HEK293 (cell line): ENCODE data around the gene CPD.

ENCODE experiments used
- KLF7 ChIP-seq: fragments of 450-650 bp; formaldehyde crosslinking; IDR thresholded peaks from 2 replicates; pipeline ENCODE4 v1.5.1; 2016; ENCODE audit warnings: missing biosample characterization, missing genetic modification characterization, borderline replicate concordance
- MYNN ChIP-seq: fragments of 450-650 bp; formaldehyde crosslinking; IDR thresholded peaks from 2 replicates; pipeline ENCODE4 v1.5.1; 2016; ENCODE audit warnings: missing biosample characterization, missing genetic modification characterization, borderline replicate concordance
- PRDM1 ChIP-seq: fragments of 450-650 bp; formaldehyde crosslinking; IDR thresholded peaks from 2 replicates; pipeline ENCODE4; 2016; ENCODE audit warnings: missing biosample characterization, missing genetic modification characterization
- RBAK ChIP-seq: fragments of 450-650 bp; formaldehyde crosslinking; IDR thresholded peaks from 2 replicates; pipeline ENCODE4 v1.5.1; 2016; ENCODE audit warnings: missing biosample characterization, missing genetic modification characterization
- SCRT1 ChIP-seq: fragments of 450-650 bp; formaldehyde crosslinking; IDR thresholded peaks from 2 replicates; pipeline ENCODE4 v1.5.1; 2016; ENCODE audit warnings: missing biosample characterization, missing genetic modification characterization, borderline replicate concordance
- SP3 ChIP-seq: fragments of 450-650 bp; formaldehyde crosslinking; IDR thresholded peaks from 2 replicates; pipeline ENCODE4 v1.5.1; 2016; ENCODE audit warnings: missing biosample characterization, missing genetic modification characterization
- ZBTB8A ChIP-seq: fragments of 450-650 bp; formaldehyde crosslinking; IDR thresholded peaks from 2 replicates; pipeline ENCODE4 v1.5.1; 2016; ENCODE audit warnings: missing biosample characterization, missing genetic modification characterization
- ZNF10 ChIP-seq: fragments of 450-650 bp; formaldehyde crosslinking; IDR thresholded peaks from 2 replicates; pipeline ENCODE4 v1.5.1; 2017; ENCODE audit warnings: missing biosample characterization, missing genetic modification characterization
- ZNF138 ChIP-seq: fragments of 450-650 bp; formaldehyde crosslinking; IDR thresholded peaks from 2 replicates; pipeline ENCODE4 v1.5.1; 2016; ENCODE audit warnings: missing biosample characterization, missing genetic modification characterization, borderline replicate concordance
- ZNF239 ChIP-seq: fragments of 450-650 bp; formaldehyde crosslinking; IDR thresholded peaks from 2 replicates; pipeline ENCODE4 v1.5.1; 2016; ENCODE audit warnings: missing biosample characterization, missing genetic modification characterization
- ZNF292 ChIP-seq: fragments of 450-650 bp; formaldehyde crosslinking; IDR thresholded peaks from 2 replicates; pipeline ENCODE4 v1.5.1; 2016; ENCODE audit warnings: low read depth, missing biosample characterization, missing genetic modification characterization, borderline replicate concordance
- ZNF423 ChIP-seq: fragments of 450-650 bp; formaldehyde crosslinking; IDR thresholded peaks from 2 replicates; pipeline ENCODE4 v1.5.1; 2016; ENCODE audit warnings: missing biosample characterization, missing genetic modification characterization
- ZNF501 ChIP-seq: fragments of 450-650 bp; formaldehyde crosslinking; IDR thresholded peaks from 2 replicates; pipeline ENCODE4 v1.5.1; 2016; ENCODE audit warnings: missing biosample characterization, missing genetic modification characterization
- ZNF548 ChIP-seq: fragments of 450-650 bp; formaldehyde crosslinking; IDR thresholded peaks from 2 replicates; pipeline ENCODE4 v1.5.1; 2016; ENCODE audit warnings: missing biosample characterization, missing genetic modification characterization
- ZNF560 ChIP-seq: fragments of 450-650 bp; formaldehyde crosslinking; IDR thresholded peaks from 2 replicates; pipeline ENCODE4 v1.5.1; 2017; ENCODE audit warnings: missing biosample characterization, missing genetic modification characterization, borderline replicate concordance
- ZNF585B ChIP-seq: fragments of 450-650 bp; formaldehyde crosslinking; IDR thresholded peaks from 2 replicates; pipeline ENCODE4 v1.5.1; 2016; ENCODE audit warnings: missing biosample characterization, missing genetic modification characterization
- ZNF624 ChIP-seq: fragments of 450-650 bp; formaldehyde crosslinking; IDR thresholded peaks from 2 replicates; pipeline ENCODE4 v1.5.1; 2017; ENCODE audit warnings: missing biosample characterization, missing genetic modification characterization
- ZNF76 ChIP-seq: fragments of 450-650 bp; formaldehyde crosslinking; IDR thresholded peaks from 2 replicates; pipeline ENCODE4; 2016; ENCODE audit warnings: low read depth, missing biosample characterization, missing genetic modification characterization, borderline replicate concordance
- ZNF777 ChIP-seq: fragments of 450-650 bp; formaldehyde crosslinking; IDR thresholded peaks from 2 replicates; pipeline ENCODE4 v1.5.1; 2017; ENCODE audit warnings: missing biosample characterization, missing genetic modification characterization, borderline replicate concordance
- ZNF830 ChIP-seq: fragments of 450-650 bp; IDR thresholded peaks from 2 replicates; pipeline ENCODE4 v1.5.0; 2018; ENCODE audit warnings: missing biosample characterization, missing genetic modification characterization, low read depth, mild to moderate bottlenecking, moderate library complexity
- ZNF837 ChIP-seq: fragments of 450-650 bp; formaldehyde crosslinking; IDR thresholded peaks from 2 replicates; pipeline ENCODE4 v1.5.1; 2016; ENCODE audit warnings: missing biosample characterization, missing genetic modification characterization
- ZSCAN16 ChIP-seq: fragments of 450-650 bp; formaldehyde crosslinking; IDR thresholded peaks from 2 replicates; pipeline ENCODE4 v1.5.1; 2016; ENCODE audit warnings: missing biosample characterization, missing genetic modification characterization
- TF ChIP-seq, protein P1 (sequence below): fragments of 450-650 bp; formaldehyde crosslinking; IDR thresholded peaks from 2 replicates; pipeline ENCODE4 v1.5.1; 2017; ENCODE audit warnings: missing biosample characterization, missing genetic modification characterization
- TF ChIP-seq, protein P2 (sequence below): fragments of 450-650 bp; IDR thresholded peaks from 2 replicates; pipeline ENCODE4 v1.5.1; 2018; ENCODE audit warnings: missing biosample characterization, mild to moderate bottlenecking, missing genetic modification characterization
- TF ChIP-seq, protein P3 (sequence below): fragments of 450-650 bp; formaldehyde crosslinking; IDR thresholded peaks from 2 replicates; pipeline ENCODE4 v1.5.1; 2017; ENCODE audit warnings: missing biosample characterization, missing genetic modification characterization
- TF ChIP-seq, protein P4 (sequence below): fragments of 450-650 bp; formaldehyde crosslinking; IDR thresholded peaks from 2 replicates; pipeline ENCODE4 v1.5.1; 2016; ENCODE audit warnings: missing biosample characterization, missing genetic modification characterization
- TF ChIP-seq, protein P5 (sequence below): fragments of 450-650 bp; formaldehyde crosslinking; IDR thresholded peaks from 2 replicates; pipeline ENCODE4 v1.5.0; 2017; ENCODE audit warnings: missing biosample characterization, missing genetic modification characterization, borderline replicate concordance
- TF ChIP-seq, protein P6 (sequence below): IDR thresholded peaks from 2 replicates; pipeline ENCODE4 v1.6.1; 2011; ENCODE audit warnings: mild to moderate bottlenecking, low read depth, low read length, borderline replicate concordance

The CPD gene

DNA sequence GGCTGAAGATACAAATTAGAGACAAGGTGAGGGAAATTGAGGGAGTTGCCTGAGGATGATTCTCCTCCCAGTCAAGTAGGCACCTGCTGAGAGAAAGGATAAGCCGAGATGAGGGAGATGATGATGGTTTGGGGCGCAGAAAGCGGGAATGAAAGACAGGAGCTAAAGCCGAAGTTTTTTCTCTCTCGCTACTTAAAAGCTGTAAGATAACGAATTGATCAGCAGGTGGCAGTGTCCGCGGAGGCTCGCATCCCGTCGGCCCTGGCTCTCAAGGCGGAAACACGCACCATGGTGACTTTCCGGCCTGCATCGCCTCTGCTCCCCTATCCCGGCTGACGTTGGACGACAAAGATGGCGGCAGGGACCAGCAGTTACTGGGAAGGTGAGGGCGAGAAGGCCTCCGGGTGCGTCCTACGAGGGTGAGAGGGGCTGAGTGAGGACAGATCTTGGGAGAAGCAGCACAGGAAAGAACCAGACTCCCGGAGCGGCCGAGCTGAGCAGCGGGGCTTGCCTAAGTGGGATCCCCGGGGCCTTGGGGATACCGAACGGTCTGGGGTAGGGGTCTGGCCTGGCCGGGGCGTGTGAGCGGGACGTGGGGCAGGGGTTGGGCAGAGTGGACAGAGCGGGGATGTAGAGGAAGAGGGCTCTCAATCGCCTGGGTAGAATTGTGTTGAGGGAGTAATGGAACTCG, 98.5 kb downstream of the CPD start, which contains the start of gene GOSR1 (continued):
- TF ChIP-seq, protein P1, sequence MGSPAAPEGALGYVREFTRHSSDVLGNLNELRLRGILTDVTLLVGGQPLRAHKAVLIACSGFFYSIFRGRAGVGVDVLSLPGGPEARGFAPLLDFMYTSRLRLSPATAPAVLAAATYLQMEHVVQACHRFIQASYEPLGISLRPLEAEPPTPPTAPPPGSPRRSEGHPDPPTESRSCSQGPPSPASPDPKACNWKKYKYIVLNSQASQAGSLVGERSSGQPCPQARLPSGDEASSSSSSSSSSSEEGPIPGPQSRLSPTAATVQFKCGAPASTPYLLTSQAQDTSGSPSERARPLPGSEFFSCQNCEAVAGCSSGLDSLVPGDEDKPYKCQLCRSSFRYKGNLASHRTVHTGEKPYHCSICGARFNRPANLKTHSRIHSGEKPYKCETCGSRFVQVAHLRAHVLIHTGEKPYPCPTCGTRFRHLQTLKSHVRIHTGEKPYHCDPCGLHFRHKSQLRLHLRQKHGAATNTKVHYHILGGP (tag by site-specific recombination), result no peak
- no peak for TF ChIP-seq ZNF837 (tag by site-specific recombination)
- no peak for TF ChIP-seq ZNF423
- TF ChIP-seq, protein P2, sequence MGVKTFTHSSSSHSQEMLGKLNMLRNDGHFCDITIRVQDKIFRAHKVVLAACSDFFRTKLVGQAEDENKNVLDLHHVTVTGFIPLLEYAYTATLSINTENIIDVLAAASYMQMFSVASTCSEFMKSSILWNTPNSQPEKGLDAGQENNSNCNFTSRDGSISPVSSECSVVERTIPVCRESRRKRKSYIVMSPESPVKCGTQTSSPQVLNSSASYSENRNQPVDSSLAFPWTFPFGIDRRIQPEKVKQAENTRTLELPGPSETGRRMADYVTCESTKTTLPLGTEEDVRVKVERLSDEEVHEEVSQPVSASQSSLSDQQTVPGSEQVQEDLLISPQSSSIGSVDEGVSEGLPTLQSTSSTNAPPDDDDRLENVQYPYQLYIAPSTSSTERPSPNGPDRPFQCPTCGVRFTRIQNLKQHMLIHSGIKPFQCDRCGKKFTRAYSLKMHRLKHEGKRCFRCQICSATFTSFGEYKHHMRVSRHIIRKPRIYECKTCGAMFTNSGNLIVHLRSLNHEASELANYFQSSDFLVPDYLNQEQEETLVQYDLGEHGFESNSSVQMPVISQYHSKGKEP (tag by site-specific recombination), result no peak
- TF ChIP-seq ZBTB8A (tag by site-specific recombination), result peak; percentile 38; the same call in 1 of the 2 replicates
- TF ChIP-seq, protein P3, sequence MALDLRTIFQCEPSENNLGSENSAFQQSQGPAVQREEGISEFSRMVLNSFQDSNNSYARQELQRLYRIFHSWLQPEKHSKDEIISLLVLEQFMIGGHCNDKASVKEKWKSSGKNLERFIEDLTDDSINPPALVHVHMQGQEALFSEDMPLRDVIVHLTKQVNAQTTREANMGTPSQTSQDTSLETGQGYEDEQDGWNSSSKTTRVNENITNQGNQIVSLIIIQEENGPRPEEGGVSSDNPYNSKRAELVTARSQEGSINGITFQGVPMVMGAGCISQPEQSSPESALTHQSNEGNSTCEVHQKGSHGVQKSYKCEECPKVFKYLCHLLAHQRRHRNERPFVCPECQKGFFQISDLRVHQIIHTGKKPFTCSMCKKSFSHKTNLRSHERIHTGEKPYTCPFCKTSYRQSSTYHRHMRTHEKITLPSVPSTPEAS (tag by site-specific recombination), result peak; percentile 62
- no peak for TF ChIP-seq ZNF10 (tag by site-specific recombination)
- TF ChIP-seq, protein P4, sequence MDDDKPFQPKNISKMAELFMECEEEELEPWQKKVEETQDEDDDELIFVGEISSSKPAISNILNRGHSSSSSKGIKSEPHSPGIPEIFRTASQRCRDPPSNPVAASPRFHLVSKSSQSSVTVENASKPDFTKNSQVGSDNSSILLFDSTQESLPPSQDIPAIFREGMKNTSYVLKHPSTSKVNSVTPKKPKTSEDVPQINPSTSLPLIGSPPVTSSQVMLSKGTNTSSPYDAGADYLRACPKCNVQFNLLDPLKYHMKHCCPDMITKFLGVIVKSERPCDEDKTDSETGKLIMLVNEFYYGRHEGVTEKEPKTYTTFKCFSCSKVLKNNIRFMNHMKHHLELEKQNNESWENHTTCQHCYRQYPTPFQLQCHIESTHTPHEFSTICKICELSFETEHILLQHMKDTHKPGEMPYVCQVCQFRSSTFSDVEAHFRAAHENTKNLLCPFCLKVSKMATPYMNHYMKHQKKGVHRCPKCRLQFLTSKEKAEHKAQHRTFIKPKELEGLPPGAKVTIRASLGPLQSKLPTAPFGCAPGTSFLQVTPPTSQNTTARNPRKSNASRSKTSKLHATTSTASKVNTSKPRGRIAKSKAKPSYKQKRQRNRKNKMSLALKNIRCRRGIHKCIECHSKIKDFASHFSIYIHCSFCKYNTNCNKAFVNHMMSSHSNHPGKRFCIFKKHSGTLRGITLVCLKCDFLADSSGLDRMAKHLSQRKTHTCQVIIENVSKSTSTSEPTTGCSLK (tag by site-specific recombination), result no peak
- TF ChIP-seq PRDM1 (tag by site-specific recombination), result peak; percentile 95
- TF ChIP-seq, protein P5, sequence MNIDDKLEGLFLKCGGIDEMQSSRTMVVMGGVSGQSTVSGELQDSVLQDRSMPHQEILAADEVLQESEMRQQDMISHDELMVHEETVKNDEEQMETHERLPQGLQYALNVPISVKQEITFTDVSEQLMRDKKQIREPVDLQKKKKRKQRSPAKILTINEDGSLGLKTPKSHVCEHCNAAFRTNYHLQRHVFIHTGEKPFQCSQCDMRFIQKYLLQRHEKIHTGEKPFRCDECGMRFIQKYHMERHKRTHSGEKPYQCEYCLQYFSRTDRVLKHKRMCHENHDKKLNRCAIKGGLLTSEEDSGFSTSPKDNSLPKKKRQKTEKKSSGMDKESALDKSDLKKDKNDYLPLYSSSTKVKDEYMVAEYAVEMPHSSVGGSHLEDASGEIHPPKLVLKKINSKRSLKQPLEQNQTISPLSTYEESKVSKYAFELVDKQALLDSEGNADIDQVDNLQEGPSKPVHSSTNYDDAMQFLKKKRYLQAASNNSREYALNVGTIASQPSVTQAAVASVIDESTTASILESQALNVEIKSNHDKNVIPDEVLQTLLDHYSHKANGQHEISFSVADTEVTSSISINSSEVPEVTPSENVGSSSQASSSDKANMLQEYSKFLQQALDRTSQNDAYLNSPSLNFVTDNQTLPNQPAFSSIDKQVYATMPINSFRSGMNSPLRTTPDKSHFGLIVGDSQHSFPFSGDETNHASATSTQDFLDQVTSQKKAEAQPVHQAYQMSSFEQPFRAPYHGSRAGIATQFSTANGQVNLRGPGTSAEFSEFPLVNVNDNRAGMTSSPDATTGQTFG, result no peak
- TF ChIP-seq ZNF138, result no peak
- TF ChIP-seq RBAK (tag by site-specific recombination), result no peak
- no peak for TF ChIP-seq ZNF560
- no peak for TF ChIP-seq MYNN (tag by site-specific recombination)
- no peak for TF ChIP-seq ZNF585B
- no peak for TF ChIP-seq ZNF624 (tag by site-specific recombination)
- TF ChIP-seq ZNF292 (tag by site-specific recombination), result no peak
- no peak; the same call in 1 of the 2 replicates for TF ChIP-seq ZNF548
- TF ChIP-seq KLF7 (tag by site-specific recombination), result peak; percentile 43; the same call in 1 of the 2 replicates
- no peak for TF ChIP-seq SCRT1
- TF ChIP-seq, protein P6, sequence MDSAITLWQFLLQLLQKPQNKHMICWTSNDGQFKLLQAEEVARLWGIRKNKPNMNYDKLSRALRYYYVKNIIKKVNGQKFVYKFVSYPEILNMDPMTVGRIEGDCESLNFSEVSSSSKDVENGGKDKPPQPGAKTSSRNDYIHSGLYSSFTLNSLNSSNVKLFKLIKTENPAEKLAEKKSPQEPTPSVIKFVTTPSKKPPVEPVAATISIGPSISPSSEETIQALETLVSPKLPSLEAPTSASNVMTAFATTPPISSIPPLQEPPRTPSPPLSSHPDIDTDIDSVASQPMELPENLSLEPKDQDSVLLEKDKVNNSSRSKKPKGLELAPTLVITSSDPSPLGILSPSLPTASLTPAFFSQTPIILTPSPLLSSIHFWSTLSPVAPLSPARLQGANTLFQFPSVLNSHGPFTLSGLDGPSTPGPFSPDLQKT, result no peak
- TF ChIP-seq ZNF830, result no peak
- peak; percentile 48; the same call in 1 of the 2 replicates for TF ChIP-seq ZNF777 (tag by site-specific recombination)
- TF ChIP-seq ZNF76 (tag by site-specific recombination), result peak; percentile 94
- TF ChIP-seq ZNF239 (tag by site-specific recombination), result peak; percentile 20; the same call in 1 of the 2 replicates
- TF ChIP-seq ZSCAN16 (tag by site-specific recombination), result no peak
- peak; percentile 98 for TF ChIP-seq ZNF501 (tag by site-specific recombination)
- TF ChIP-seq SP3, result peak; percentile 46; the same call in 1 of the 2 replicates
